VCaP (cell line): Measurements from ENCODE around the gene RBPJL.

ENCODE experiments used
- H3K27ac ChIP-seq: fragments of 450-650 bp; 2 replicates; pipeline ENCODE4 v1.5.1; 2017
- TF ChIP-seq, protein P1 (sequence below): fragments of 450-650 bp; conservative IDR thresholded peaks from 2 replicates; pipeline ENCODE4 v1.5.1; 2017; ENCODE audit warnings: mild to moderate bottlenecking, moderate library complexity

RBPJL gene

DNA sequence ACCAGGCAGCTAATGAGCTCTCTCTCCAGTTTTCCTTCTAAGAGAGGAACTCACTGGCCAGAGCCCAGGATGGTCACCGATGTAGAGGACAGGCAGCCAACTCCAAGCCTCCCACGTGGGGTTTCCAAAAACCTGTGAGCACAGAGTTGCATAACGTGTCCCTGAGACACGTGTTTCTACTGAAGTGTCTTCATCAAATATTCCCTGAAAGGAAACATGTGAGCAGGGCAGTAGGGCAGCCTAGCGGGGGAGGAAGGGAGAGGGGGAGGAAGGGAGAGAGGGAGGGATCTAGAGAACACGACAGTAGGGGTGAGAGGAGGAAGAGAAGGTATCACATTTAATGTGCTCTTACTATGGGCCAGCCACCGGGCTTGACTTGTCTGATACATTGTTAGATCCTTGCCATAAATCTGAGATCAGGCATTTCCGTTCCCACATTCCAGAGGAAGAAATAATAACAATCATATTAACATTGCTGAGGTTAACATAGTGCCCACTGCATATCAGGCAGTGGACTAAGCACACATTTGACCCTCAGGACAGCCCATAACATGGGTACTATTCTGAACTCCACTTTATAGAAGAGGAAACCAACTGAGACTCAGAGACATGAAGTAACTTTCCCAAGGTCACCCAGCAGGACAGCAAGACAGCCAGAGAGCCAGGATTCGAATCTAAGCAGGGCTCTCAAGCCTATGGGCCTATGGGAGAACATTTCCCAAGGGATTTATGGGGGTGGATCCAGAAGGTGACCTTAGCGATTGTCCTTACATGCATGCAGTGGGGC lies 51.8 kb downstream of the RBPJL start:
- TF ChIP-seq, protein P1, sequence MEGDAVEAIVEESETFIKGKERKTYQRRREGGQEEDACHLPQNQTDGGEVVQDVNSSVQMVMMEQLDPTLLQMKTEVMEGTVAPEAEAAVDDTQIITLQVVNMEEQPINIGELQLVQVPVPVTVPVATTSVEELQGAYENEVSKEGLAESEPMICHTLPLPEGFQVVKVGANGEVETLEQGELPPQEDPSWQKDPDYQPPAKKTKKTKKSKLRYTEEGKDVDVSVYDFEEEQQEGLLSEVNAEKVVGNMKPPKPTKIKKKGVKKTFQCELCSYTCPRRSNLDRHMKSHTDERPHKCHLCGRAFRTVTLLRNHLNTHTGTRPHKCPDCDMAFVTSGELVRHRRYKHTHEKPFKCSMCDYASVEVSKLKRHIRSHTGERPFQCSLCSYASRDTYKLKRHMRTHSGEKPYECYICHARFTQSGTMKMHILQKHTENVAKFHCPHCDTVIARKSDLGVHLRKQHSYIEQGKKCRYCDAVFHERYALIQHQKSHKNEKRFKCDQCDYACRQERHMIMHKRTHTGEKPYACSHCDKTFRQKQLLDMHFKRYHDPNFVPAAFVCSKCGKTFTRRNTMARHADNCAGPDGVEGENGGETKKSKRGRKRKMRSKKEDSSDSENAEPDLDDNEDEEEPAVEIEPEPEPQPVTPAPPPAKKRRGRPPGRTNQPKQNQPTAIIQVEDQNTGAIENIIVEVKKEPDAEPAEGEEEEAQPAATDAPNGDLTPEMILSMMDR: no peak

DNA sequence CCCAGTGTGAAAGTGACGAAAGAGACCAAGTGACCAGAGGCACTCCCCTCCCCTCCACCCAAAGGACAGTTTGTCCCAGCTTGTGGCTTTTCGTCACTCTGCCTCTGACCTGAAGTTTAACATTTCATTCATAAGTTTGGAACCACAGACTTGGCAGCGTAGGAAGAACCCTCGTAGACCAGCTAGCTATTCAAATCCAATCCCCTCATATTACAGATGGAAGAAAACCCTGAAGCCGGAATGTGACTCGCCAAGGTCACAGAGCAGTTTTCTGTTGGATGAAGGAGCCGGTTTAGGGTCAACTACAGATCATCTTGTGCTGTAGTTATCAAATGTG lies 52.4 kb downstream of the RBPJL start:
- TF ChIP-seq, protein P1: no peak
- no peak overlapping the region for H3K27ac ChIP-seq

More for the DNA sequence above, 51.8 kb downstream of the RBPJL start:
- H3K27ac ChIP-seq: no peak overlapping the region

DNA sequence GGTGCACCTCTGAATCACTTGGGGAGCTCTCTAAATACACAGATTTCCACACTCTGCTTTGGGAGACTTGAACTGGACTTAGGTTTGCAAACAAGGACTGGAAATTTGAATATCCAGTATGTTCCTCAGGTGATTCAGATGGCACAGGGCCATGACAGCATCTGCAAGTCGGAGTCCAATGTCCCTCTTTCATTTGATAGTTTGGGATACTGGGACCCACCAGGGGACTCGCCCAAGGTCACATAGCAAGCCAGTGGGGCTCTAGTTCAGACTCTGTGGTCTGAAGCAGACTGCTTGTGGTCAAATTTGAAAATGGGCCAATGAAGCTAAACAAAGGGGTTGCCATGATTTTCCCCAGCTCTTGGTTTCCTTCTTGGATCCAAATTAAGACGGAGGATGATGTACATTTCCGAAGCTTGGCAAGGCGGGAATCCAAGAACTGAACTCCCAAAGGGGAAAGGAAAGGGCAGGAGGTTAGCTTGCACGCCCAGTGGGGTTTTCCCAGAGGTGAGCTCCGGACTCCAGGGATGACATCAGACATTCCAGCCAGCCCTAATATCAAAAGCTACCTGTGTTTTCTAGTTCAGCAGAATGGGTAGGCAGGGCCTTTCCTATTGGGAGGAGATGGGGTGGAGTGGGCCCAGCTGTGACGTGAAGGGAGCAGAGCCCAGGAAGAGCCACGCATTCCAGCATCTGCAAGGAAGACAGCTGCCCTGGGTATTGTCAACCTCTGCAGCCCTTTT lies 52.9 kb downstream of the RBPJL start:
- TF ChIP-seq, protein P1: no peak
- no peak overlapping the region for H3K27ac ChIP-seq

DNA sequence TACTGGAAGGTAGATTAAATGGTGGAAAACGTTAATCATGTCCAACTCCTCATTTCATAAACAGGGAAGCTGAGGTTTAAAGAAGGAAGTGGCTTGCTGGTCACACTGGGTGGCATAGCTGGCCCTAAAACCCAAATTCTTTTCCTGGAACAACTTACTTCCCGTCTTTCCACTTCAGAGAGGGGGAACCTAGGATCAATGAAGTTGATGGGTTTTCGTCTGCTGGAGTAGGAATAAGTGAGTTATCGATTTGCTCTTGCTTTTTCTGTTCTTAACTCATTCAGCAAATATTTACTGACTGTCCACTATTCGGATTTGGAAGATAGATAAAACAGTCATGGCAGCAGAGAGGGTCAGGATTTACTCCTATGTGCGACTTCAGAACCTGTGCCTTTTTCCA lies 55.2 kb downstream of the RBPJL start:
- TF ChIP-seq, protein P1: no peak
- peak overlapping the region; percentile 96; the same call in 1 of the 2 replicates for H3K27ac ChIP-seq

DNA sequence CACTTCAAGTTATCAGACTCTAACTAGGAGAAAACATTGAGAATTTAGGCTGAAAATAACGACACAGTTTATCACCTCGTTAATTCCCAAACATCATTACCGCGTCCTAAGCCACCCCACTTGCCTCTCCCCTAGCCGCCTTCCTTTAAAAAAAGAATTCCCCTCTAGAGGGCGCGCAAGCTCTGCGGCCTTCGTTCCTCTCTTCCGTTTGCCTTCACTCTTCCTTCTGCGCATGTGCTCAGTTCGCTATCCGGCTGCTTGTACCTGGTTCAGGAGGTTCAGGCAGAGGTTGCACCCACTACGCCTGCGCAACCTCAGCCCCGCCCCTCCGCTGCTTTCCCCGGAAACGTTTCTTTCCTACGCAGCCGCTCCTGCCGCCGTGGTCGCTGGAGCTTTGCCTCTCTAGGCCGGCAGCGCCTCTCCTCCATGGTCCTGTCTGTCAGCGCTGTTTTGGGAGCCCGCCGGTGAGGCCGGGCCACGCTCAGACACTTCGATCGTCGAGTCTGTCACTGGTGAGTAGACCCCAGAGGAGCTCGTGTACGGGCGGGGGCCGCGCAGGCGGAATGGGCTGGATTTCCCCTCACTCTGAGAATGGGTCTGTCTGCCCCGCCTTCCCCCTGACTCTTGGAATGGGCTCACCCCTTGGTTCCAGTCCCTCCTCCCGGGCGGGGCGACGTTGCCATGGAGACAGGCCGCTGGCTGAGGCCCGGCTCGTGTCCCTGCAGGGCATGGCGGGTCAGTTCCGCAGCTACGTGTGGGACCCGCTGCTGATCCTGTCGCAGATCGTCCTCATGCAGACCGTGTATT lies 56.4 kb downstream of the RBPJL start, which contains the start of gene SYS1:
TSS of gene SYS1 (plus strand) at position 353 of the 807 bp plus-strand sequence. CDS start at position 729, 376 bp downstream.
- H3K27ac ChIP-seq: peak within 1 kb of the TSS; percentile 96
- TF ChIP-seq, protein P1: peak; percentile 99

DNA sequence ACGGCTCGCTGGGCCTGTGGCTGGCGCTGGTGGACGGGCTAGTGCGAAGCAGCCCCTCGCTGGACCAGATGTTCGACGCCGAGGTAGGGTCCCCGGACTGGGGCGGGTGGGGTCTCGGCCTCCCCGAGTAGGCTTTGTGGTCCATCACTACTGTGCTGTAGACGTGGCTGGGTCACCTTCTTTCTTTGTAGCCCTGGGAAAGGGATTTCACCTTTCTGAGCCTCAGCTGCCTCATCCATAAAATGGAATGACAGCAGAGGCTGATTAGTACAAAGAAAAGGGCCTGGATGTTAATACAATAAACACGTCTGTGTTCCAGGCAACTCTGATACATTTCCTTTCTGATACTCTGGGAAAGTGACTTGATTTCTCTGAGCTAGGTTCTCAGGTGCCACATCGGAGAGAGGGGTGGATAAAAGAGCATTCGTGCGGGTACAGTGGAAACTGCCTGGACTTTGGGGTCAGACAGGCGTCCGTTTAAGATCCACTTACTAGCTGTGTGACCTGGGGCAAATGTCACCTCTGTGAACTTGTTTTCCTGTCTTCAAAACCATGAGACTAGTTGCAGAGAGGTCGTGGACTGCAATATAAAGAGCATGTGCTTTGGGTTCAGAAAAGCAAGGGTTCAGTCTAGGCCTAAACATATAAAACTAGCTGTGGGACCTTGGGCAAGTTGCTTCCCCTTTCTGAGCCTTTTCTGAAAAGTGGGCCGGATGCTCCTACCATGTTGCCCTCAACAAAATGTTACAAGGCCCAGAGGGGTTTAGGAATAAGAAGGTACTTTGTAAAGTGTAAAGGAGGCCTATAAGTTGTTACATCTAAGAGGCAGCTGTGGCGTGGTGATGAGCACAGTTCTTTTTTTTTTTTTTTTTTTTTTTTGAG lies 57.2 kb downstream of the RBPJL start:
- peak overlapping the region; percentile 96 for H3K27ac ChIP-seq

More for the DNA sequence above, 57.2 kb downstream of the RBPJL start:
- TF ChIP-seq, protein P1: no peak
